ENCODE data around the gene DGKZ.

DNA sequence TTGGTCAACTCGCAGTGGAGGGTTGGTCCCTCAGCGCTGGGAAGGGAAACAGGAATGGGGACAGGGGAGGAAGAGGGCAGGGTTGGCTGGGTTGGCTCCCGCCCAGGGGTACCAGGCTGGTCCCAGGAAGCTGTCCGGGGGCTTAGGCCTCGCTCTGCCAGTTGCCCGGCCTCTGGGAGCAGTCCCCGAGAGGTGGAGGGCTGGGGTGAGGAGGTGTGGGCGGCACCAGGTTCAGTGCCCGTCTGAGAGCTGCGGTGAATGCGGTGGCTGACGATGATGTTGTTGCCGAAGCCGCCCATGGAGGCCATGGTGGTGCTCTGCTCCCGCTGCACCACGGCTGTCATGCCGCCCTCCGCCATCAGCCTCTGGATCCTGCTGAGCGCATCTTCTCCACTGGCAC is 50.3 kb downstream of the DGKZ start:
- TF ChIP-seq POLR2AphosphoS5 (IDR thresholded peaks at IDR 0.05; ENCODE audit: insufficient read depth, low read depth, low read length) = no peak
- TF ChIP-seq, protein P1, sequence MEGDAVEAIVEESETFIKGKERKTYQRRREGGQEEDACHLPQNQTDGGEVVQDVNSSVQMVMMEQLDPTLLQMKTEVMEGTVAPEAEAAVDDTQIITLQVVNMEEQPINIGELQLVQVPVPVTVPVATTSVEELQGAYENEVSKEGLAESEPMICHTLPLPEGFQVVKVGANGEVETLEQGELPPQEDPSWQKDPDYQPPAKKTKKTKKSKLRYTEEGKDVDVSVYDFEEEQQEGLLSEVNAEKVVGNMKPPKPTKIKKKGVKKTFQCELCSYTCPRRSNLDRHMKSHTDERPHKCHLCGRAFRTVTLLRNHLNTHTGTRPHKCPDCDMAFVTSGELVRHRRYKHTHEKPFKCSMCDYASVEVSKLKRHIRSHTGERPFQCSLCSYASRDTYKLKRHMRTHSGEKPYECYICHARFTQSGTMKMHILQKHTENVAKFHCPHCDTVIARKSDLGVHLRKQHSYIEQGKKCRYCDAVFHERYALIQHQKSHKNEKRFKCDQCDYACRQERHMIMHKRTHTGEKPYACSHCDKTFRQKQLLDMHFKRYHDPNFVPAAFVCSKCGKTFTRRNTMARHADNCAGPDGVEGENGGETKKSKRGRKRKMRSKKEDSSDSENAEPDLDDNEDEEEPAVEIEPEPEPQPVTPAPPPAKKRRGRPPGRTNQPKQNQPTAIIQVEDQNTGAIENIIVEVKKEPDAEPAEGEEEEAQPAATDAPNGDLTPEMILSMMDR (IDR thresholded peaks at IDR 0.05; ENCODE audit: extremely low read depth in 1 of 2, insufficient read depth in 1 of 2, low read depth in 1 of 2, low read length in 2 of 2) = no peak
- no peak for TF ChIP-seq POLR2A (IDR thresholded peaks at IDR 0.05; ENCODE audit: low read depth, low read length)
- TF ChIP-seq EZH2 (IDR thresholded peaks at IDR 0.05; ENCODE audit: borderline replicate concordance, low read depth, low read length, severe bottlenecking) = no peak
- no peak for TF ChIP-seq MYC (IDR thresholded peaks at IDR 0.05; ENCODE audit: low read depth, low read length)
- TF ChIP-seq, protein P2, sequence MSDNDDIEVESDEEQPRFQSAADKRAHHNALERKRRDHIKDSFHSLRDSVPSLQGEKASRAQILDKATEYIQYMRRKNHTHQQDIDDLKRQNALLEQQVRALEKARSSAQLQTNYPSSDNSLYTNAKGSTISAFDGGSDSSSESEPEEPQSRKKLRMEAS (IDR thresholded peaks at IDR 0.05; ENCODE audit: insufficient read depth, insufficient read length) = no peak
- no peak for TF ChIP-seq FOS (IDR thresholded peaks at IDR 0.05; ENCODE audit: borderline replicate concordance, insufficient read depth, low read length)
- TF ChIP-seq JUN (IDR thresholded peaks at IDR 0.05; ENCODE audit: borderline replicate concordance, insufficient read depth, insufficient read length, low read depth) = no peak
- TF ChIP-seq GATA2 (IDR thresholded peaks at IDR 0.05; ENCODE audit: insufficient read depth, insufficient read length, low read depth, low read length) = no peak
